Measurements from ENCODE around the gene TAGLN2.
"Not testable (repeated sequence)": the region's sequence is repeated elsewhere in the genome, so short reads cannot be mapped to it uniquely, and the experiment has no call there.

Gene TAGLN2

GRCh38 chr1:159920651-159921050, 4.7 kb downstream of the TAGLN2 start:
- DNase-seq = no peak

- no peak for DNase-seq
These were observed 5.1 kb downstream of the TAGLN2 start for GRCh38 chr1:159920202-159920601.

- DNase-seq = no peak
These were observed 6.0 kb downstream of the TAGLN2 start for GRCh38 chr1:159919236-159919865.

- no peak for DNase-seq
These were observed 6.7 kb downstream of the TAGLN2 start for GRCh38 chr1:159918352-159919200.

- no peak for DNase-seq
These were observed 7.6 kb downstream of the TAGLN2 start for GRCh38 chr1:159917533-159918351.

GRCh38 chr1:159916242-159917051, 8.9 kb downstream of the TAGLN2 start:
- no peak for DNase-seq

GRCh38 chr1:159915571-159916241, 9.6 kb downstream of the TAGLN2 start:
- DNase-seq = no peak

- no peak for DNase-seq
These were observed 10.9 kb downstream of the TAGLN2 start for GRCh38 chr1:159914252-159915018.

- DNase-seq = no peak
These were observed 11.7 kb downstream of the TAGLN2 start for GRCh38 chr1:159913451-159914192.

GRCh38 chr1:159911326-159912070, 13.8 kb downstream of the TAGLN2 start:
- no peak for DNase-seq

- DNase-seq = no peak
These were observed 17.0 kb downstream of the TAGLN2 start for GRCh38 chr1:159908031-159908940.

GRCh38 chr1:159906960-159907359, 18.3 kb downstream of the TAGLN2 start:
- no peak for DNase-seq

- not testable (repeated sequence) for DNase-seq
These were observed 21.3 kb downstream of the TAGLN2 start for GRCh38 chr1:159904036-159904435.

- no peak for DNase-seq
These were observed 22.8 kb downstream of the TAGLN2 start for GRCh38 chr1:159902541-159902940.

GRCh38 chr1:159900755-159901360, 24.4 kb downstream of the TAGLN2 start:
- no peak for DNase-seq

- DNase-seq = no peak
These were observed 25.1 kb downstream of the TAGLN2 start, which contains the start of gene CFAP45 for GRCh38 chr1:159900086-159900680. CFAP45 (minus strand) TSS chr1:159900165; CDS start chr1:159900098, 67 bp downstream.

- DNase-seq = not testable (repeated sequence)
These were observed 25.7 kb downstream of the TAGLN2 start for GRCh38 chr1:159899634-159900033.

Measured in hippocampal formation (tissue), 2 donors.